ENCODE data around the gene HSD3B7. TPM values are rescaled to one million over a fixed set of nuclear protein-coding genes. Genes with fewer than 3 reads are reported as not detected.

The HSD3B7 gene
- total RNA-seq, 1 donor from 2014 or later = 12.5 TPM

- peak overlapping the region; percentile 94 to 96 (median 96) for H3K9ac ChIP-seq (ENCODE audit: low read depth in 1 of 3, low read length in 3 of 3)
- H3K9me3 ChIP-seq (ENCODE audit: control insufficient read depth in 3 of 3, low read length in 3 of 3) = no peaks in the 10 kb centered on the region
- no peaks in the 10 kb centered on the region for H3K27me3 ChIP-seq (ENCODE audit: control insufficient read depth in 3 of 3, insufficient read depth in 3 of 3, low read length in 3 of 3)
- H3K4me1 ChIP-seq (ENCODE audit: control insufficient read depth in 3 of 3, insufficient read depth in 3 of 3, low read length in 3 of 3) = peaks cover 12 to 24% (median 15%) of the 10 kb centered on the region in 3 donors
- peaks cover 26 to 30% (median 29%) of the 10 kb centered on the region in 3 donors for H3K36me3 ChIP-seq (ENCODE audit: control insufficient read depth in 3 of 3, insufficient read depth in 3 of 3, low read length in 3 of 3)
- peak overlapping the region; percentile 97 to 98 (median 98) for H3K4me3 ChIP-seq (ENCODE audit: low read length in 3 of 3)
- peak overlapping the region; percentile 98 for H3K27ac ChIP-seq (ENCODE audit: low read depth, low read length)
Observed at GRCh38 chr16:31033709-31034492, 48.9 kb downstream of the HSD3B7 start.

- Histone ChIP-seq H3K36me3 (ENCODE audit: control insufficient read depth in 3 of 3, insufficient read depth in 3 of 3, low read length in 3 of 3) (peaks cover 46 to 50% (median 49%) of the 10 kb centered on the region in 3 donors), H3K27me3 (ENCODE audit: control insufficient read depth in 3 of 3, insufficient read depth in 3 of 3, low read length in 3 of 3) (no peaks in the 10 kb centered on the region)
Observed at GRCh38 chr16:31036691-31037090, 51.7 kb downstream of the HSD3B7 start.

More at GRCh38 chr16:31036691-31037090, 51.7 kb downstream of the HSD3B7 start:
- Histone ChIP-seq H3K4me1 (ENCODE audit: control insufficient read depth in 3 of 3, insufficient read depth in 3 of 3, low read length in 3 of 3) (peaks cover 12 to 24% (median 15%) of the 10 kb centered on the region in 3 donors), H3K9ac (ENCODE audit: low read depth in 1 of 3, low read length in 3 of 3) (no peak overlapping the region), H3K9me3 (ENCODE audit: control insufficient read depth in 3 of 3, low read length in 3 of 3) (no peaks in the 10 kb centered on the region), H3K4me3 (ENCODE audit: low read length in 3 of 3) (no peak overlapping the region), H3K27ac (ENCODE audit: low read depth, low read length) (no peak overlapping the region)

Small RNA genes within 50 kb of the gene (small RNA-seq; reads per million reads assigned to genes)
- not detected for gene AC135048.1

Other genes with a start within 250 kb of the HSD3B7 start
- gene PHKG2, start 236.8 kb upstream of the HSD3B7 start, total RNA-seq = 3.7 TPM
- 1.6 TPM for gene CFAP119, start 223.1 kb upstream of the HSD3B7 start, total RNA-seq
- gene RNF40, start 222.9 kb upstream of the HSD3B7 start, total RNA-seq = 50.6 TPM
- 5.7 TPM for gene ZNF629, start 198.0 kb upstream of the HSD3B7 start, total RNA-seq
- gene BCL7C, start 91.1 kb upstream of the HSD3B7 start, total RNA-seq = 29.7 TPM
- 0.52 TPM for gene CTF1, start 88.6 kb upstream of the HSD3B7 start, total RNA-seq
- 5.2 TPM for gene FBXL19, start 61.6 kb upstream of the HSD3B7 start, total RNA-seq
- gene ORAI3, start 36.1 kb upstream of the HSD3B7 start, total RNA-seq = 9.4 TPM
- 3.7 TPM for gene SETD1A, start 27.5 kb upstream of the HSD3B7 start, total RNA-seq
- not detected for gene STX1B, start 25.4 kb downstream of the HSD3B7 start, total RNA-seq
- gene STX4, start 48.4 kb downstream of the HSD3B7 start, total RNA-seq = 19.3 TPM
- 5.7 TPM for gene ZNF668, start 89.0 kb downstream of the HSD3B7 start, total RNA-seq
- 9.4 TPM for gene ZNF646, start 89.2 kb downstream of the HSD3B7 start, total RNA-seq
- gene PRSS53, start 103.7 kb downstream of the HSD3B7 start, total RNA-seq = 2.6 TPM
- 34.4 TPM for gene VKORC1, start 109.6 kb downstream of the HSD3B7 start, total RNA-seq
- 8.9 TPM for gene BCKDK, start 123.2 kb downstream of the HSD3B7 start, total RNA-seq
- 43.3 TPM for gene KAT8, start 132.5 kb downstream of the HSD3B7 start, total RNA-seq
- gene PRSS8, start 150.5 kb downstream of the HSD3B7 start, total RNA-seq = not detected
- gene PRSS36, start 164.9 kb downstream of the HSD3B7 start, total RNA-seq = 0.52 TPM
- 40.2 TPM for gene FUS, start 194.9 kb downstream of the HSD3B7 start, total RNA-seq
- gene PYCARD, start 217.6 kb downstream of the HSD3B7 start, total RNA-seq = 27.1 TPM
- gene TRIM72, start 228.9 kb downstream of the HSD3B7 start, total RNA-seq = 45.4 TPM
- not detected for gene PYDC1, start 231.9 kb downstream of the HSD3B7 start, total RNA-seq